ENCODE measurements around the gene SDR39U1.
"Not testable (repeated sequence)": the region's sequence is repeated elsewhere in the genome, so short reads cannot be mapped to it uniquely, and the experiment has no call there.

The SDR39U1 gene

GRCh38 chr14:24459331-24459730, 16.8 kb upstream of the SDR39U1 start:
- TF ChIP-seq CTCF (IDR thresholded peaks at IDR 0.05; ENCODE audit: low read depth, low read length, missing control alignments) = no peak
- H3K4me3 ChIP-seq (ENCODE audit: low read depth, low read length) = no peak overlapping the region
- no peak for DNase-seq (ENCODE audit: low read depth)

DNA sequence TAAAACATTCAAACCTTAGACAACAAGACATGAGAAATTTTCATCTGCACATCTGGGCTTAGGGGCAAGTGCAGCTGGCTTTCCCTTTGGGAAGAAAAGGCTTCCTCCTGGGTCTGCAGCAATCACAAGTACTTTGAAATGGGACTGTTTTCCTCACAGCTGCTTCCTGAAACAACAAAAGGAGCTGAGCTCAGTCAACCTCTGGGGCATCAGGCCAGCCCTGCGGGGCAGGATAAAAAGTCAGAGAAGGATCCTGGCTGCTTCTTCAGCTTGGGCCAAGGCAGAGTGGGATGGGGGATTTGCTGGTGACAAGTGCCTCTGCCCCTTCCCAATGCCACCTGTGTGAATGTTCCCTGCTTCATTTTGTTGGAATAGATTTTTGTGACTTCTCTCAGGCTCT, 16.2 kb upstream of the SDR39U1 start:
- no peak overlapping the region for H3K4me3 ChIP-seq (ENCODE audit: low read depth, low read length)
- TF ChIP-seq CTCF (IDR thresholded peaks at IDR 0.05; ENCODE audit: low read depth, low read length, missing control alignments) = no peak
- DNase-seq (ENCODE audit: low read depth) = no peak

- TF ChIP-seq CTCF (IDR thresholded peaks at IDR 0.05; ENCODE audit: low read depth, low read length, missing control alignments) = no peak
- no peak overlapping the region for H3K4me3 ChIP-seq (ENCODE audit: low read depth, low read length)
- no peak for DNase-seq (ENCODE audit: low read depth)
These were observed 14.4 kb upstream of the SDR39U1 start for GRCh38 chr14:24456980-24457379.

- not testable (repeated sequence) for DNase-seq (ENCODE audit: low read depth)
These were observed 8.3 kb upstream of the SDR39U1 start for GRCh38 chr14:24450828-24451227.

GRCh38 chr14:24443053-24443665, 583 bp upstream of the SDR39U1 start:
- TF ChIP-seq CTCF (IDR thresholded peaks at IDR 0.05; ENCODE audit: low read depth, low read length, missing control alignments) = no peak
- peak overlapping the region; percentile 70 for H3K4me3 ChIP-seq (ENCODE audit: low read depth, low read length)
- DNase-seq (ENCODE audit: low read depth) = no peak

More at GRCh38 chr14:24450828-24451227, 8.3 kb upstream of the SDR39U1 start:
- not testable (repeated sequence) for H3K4me3 ChIP-seq (ENCODE audit: low read depth, low read length)

- H3K4me3 ChIP-seq (ENCODE audit: low read depth, low read length) = peak overlapping the region; percentile 82
- TF ChIP-seq CTCF (IDR thresholded peaks at IDR 0.05; ENCODE audit: low read depth, low read length, missing control alignments) = no peak
- DNase-seq (ENCODE audit: low read depth) = no peak
These were observed 704 bp downstream of the SDR39U1 start for GRCh38 chr14:24441904-24442239.

DNA sequence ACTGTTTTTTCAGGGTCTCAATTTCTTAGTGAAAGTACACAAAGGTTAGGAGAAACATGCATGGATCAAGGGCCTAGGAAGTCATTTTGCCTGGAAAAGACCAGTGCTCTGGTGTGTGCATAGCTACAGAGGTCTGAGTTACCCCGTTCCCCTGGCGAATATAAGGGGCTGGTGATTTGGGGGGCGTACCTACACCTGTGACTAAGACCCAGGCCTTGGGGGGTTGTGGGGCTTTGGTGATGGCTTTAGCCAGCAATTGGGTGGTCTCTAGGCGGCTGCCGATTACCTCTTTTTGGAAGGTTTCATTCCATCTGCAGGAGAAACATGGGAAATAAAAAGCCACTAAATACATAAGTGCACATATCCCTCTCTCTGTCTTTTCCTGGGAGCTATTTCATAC, 1.1 kb downstream of the SDR39U1 start:
- DNase-seq (ENCODE audit: low read depth) = no peak
- H3K4me3 ChIP-seq (ENCODE audit: low read depth, low read length) = peak overlapping the region; percentile 82
- no peak for TF ChIP-seq CTCF (IDR thresholded peaks at IDR 0.05; ENCODE audit: low read depth, low read length, missing control alignments)

Measured in GM12864 (cell line).